HepG2 (cell line): Measurements from ENCODE around the gene TECTA. TPM values are rescaled to one million over a fixed set of nuclear protein-coding genes. Genes with fewer than 3 reads are reported as not detected.

Experiments used
- CBX5 ChIP-seq: sonication (generic); formaldehyde crosslinking; IDR thresholded peaks from 2 replicates; pipeline ENCODE4 v1.4.0; 2020; ENCODE audit warnings: missing genetic modification reagents, borderline replicate concordance
- EEA1 ChIP-seq: sonication (generic); formaldehyde crosslinking; IDR thresholded peaks from 2 replicates; pipeline ENCODE4 v1.5.1; 2020; ENCODE audit warnings: mild to moderate bottlenecking, missing genetic modification reagents, borderline replicate concordance
- GABPA ChIP-seq, 2 experiments: IDR thresholded peaks; 2 replicates each; pipeline ENCODE4 v1.6.1; 2011 to 2016; ENCODE audit warnings: low read depth in 2 of 2, low read length in 1 of 2, missing biosample characterization in 1 of 2, missing genetic modification characterization in 1 of 2
- HES4 ChIP-seq: sonication (generic); formaldehyde crosslinking; IDR thresholded peaks from 2 replicates; pipeline ENCODE4 v1.9.0; 2021; ENCODE audit warnings: mild to moderate bottlenecking, missing genetic modification reagents, borderline replicate concordance
- IKZF1 ChIP-seq: fragments of 450-650 bp; IDR thresholded peaks from 2 replicates; pipeline ENCODE4 v1.7.1; 2016
- KLF16 ChIP-seq, 2 experiments: sonication (generic) in 1 of 2; formaldehyde crosslinking in 1 of 2; IDR thresholded peaks; 2 replicates each; pipeline versions ENCODE4 v1.6.1 to v1.8.0; 2016 to 2023; ENCODE audit warnings: missing genetic modification reagents in 2 of 2, missing compliant biosample characterization in 1 of 2
- LRRFIP1 ChIP-seq: sonication (generic); formaldehyde crosslinking; conservative IDR thresholded peaks from 2 replicates; pipeline ENCODE4 v1.4.0; 2020; ENCODE audit warnings: missing genetic modification reagents
- NFIC ChIP-seq: IDR thresholded peaks from 2 replicates; pipeline ENCODE4 v1.6.1; 2012; ENCODE audit warnings: mild to moderate bottlenecking, low read length, inconsistent platforms
- REPIN1 ChIP-seq: sonication (generic); formaldehyde crosslinking; IDR thresholded peaks from 2 replicates; pipeline ENCODE4 v1.8.0; 2022; ENCODE audit warnings: missing genetic modification reagents, low read depth, mild to moderate bottlenecking, borderline replicate concordance
- RFX5 ChIP-seq: IDR thresholded peaks from 2 replicates; pipeline ENCODE4 v1.6.1; 2011; ENCODE audit warnings: low read depth, low read length, improper control_type of control experiment
- SNAPC2 ChIP-seq: sonication (generic); formaldehyde crosslinking; IDR thresholded peaks from 2 replicates; pipeline ENCODE4 v1.8.1; 2022; ENCODE audit warnings: mild to moderate bottlenecking, missing genetic modification reagents
- SRSF9 ChIP-seq: fragments of 200-400 bp; formaldehyde crosslinking; IDR thresholded peaks from 2 replicates; pipeline ENCODE4 v1.6.1; 2018; ENCODE audit warnings: borderline replicate concordance, mild to moderate bottlenecking, low read depth, low read length; ENCODE audit not compliant: insufficient read depth, poor library complexity, severe bottlenecking
- ZC3H13 ChIP-seq: sonication (generic); formaldehyde crosslinking; IDR thresholded peaks from 2 replicates; pipeline ENCODE4 v1.8.1; 2023; ENCODE audit warnings: mild to moderate bottlenecking, missing genetic modification reagents, moderate library complexity
- ZFP36L1 ChIP-seq: sonication (generic); formaldehyde crosslinking; IDR thresholded peaks from 2 replicates; pipeline ENCODE4 v1.8.0; 2022; ENCODE audit warnings: mild to moderate bottlenecking, missing genetic modification reagents, moderate library complexity
- ZFP91 ChIP-seq: sonication (generic); formaldehyde crosslinking; IDR thresholded peaks from 2 replicates; pipeline ENCODE4 v1.9.0; 2022; ENCODE audit warnings: missing genetic modification reagents, mild to moderate bottlenecking, borderline replicate concordance
- ZNF136 ChIP-seq: sonication (generic); formaldehyde crosslinking; IDR thresholded peaks from 2 replicates; pipeline ENCODE4 v1.8.1; 2022; ENCODE audit warnings: low read depth, mild to moderate bottlenecking, moderate library complexity, missing genetic modification reagents
- ZNF589 ChIP-seq: sonication (generic); formaldehyde crosslinking; conservative IDR thresholded peaks from 2 replicates; pipeline ENCODE4 v1.8.0; 2022; ENCODE audit warnings: mild to moderate bottlenecking, moderate library complexity, missing genetic modification reagents
- ZSCAN25 ChIP-seq: sonication (generic); formaldehyde crosslinking; IDR thresholded peaks from 2 replicates; pipeline ENCODE4 v1.8.0; 2022; ENCODE audit warnings: mild to moderate bottlenecking, missing genetic modification reagents
- polyA plus RNA-seq, 8 experiments: library from polyadenylated mRNA; depleted of rRNA in 3 of 8; stranded (reverse) in 7 of 8; unstranded in 1 of 8; fragments of >200 nt; fragmentation: Illumina TruSeq in 4 of 8; extraction: Trizol in 4 of 8; gene quantifications; 2 replicates each; pipeline versions ENCODE4 v1.2.1 to v1.2.3, GENCODE V29; 2011 to 2016; ENCODE audit warnings: low read depth in 4 of 8, missing spikeins in 1 of 8, mixed read lengths in 1 of 8; ENCODE audit not compliant: insufficient read depth in 1 of 8
- total RNA-seq, 5 experiments: library from RNA; depleted of rRNA; stranded (reverse); fragments of >200 nt; fragmentation: Illumina TruSeq; extraction: Trizol; gene quantifications; 2 replicates each; pipeline ENCODE4 v1.2.3, GENCODE V29; 2016; ENCODE audit warnings: low read depth in 1 of 5
- TF ChIP-seq, protein P1 (sequence below): sonication (generic); formaldehyde crosslinking; IDR thresholded peaks from 2 replicates; pipeline ENCODE4 v1.5.1; 2020; ENCODE audit warnings: missing genetic modification reagents, mild to moderate bottlenecking, borderline replicate concordance
- TF ChIP-seq, protein P2 (sequence below): sonication (generic); formaldehyde crosslinking; IDR thresholded peaks from 2 replicates; pipeline ENCODE4 v1.8.0; 2022; ENCODE audit warnings: mild to moderate bottlenecking, missing genetic modification reagents, moderate library complexity
- TF ChIP-seq, protein P3 (sequence below): sonication (generic); formaldehyde crosslinking; IDR thresholded peaks from 2 replicates; pipeline ENCODE4 v1.4.0; 2020; ENCODE audit warnings: missing genetic modification reagents, mild to moderate bottlenecking, borderline replicate concordance

Gene TECTA
- total and polyA plus RNA-seq, 2 of the 13 experiments (the other 11 are each of a cell fraction or from before 2014, with no cell fraction given), result 0.04 to 0.17 TPM

DNA sequence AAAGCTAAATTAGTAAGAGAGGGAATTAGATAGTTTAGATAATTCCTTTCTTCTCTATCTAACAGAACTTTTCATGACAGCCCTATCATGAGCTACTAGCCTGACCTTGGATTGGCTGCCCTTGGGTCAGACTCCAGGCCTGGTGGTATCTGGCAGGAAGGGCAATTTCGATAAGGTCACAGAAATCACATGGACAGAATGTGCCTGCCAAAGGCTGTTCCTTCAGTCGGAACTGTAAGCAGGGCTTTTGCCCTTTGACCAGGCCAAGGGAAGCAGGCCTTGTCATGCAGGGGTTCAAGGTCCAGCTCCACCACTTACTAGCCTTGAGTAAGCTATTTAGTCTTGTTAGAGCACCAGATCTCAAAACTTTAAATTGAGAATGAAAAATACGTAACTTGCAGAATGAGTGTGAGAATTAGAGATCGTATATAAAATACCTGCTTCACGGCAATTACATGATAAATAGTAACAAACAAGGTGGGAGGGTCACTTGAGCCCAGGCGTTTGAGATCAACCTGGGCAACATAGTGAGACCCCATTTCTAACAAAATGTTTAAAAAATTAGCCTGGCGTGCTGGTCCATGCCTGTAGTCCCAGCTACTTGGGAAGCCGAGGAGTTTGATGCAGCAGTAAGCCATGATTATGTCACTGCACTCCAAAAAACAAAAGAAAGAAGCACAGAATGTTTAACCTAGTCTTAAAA is 130.7 kb downstream of the TECTA start (continued):
- TF ChIP-seq ZNF589 (CRISPR knock-in tag), result no peak
- TF ChIP-seq ZSCAN25 (CRISPR knock-in tag), result peak; percentile 34; the same call in 1 of the 2 replicates
- TF ChIP-seq, protein P1, sequence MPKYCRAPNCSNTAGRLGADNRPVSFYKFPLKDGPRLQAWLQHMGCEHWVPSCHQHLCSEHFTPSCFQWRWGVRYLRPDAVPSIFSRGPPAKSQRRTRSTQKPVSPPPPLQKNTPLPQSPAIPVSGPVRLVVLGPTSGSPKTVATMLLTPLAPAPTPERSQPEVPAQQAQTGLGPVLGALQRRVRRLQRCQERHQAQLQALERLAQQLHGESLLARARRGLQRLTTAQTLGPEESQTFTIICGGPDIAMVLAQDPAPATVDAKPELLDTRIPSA (CRISPR knock-in tag), result no peak
- TF ChIP-seq, protein P2, sequence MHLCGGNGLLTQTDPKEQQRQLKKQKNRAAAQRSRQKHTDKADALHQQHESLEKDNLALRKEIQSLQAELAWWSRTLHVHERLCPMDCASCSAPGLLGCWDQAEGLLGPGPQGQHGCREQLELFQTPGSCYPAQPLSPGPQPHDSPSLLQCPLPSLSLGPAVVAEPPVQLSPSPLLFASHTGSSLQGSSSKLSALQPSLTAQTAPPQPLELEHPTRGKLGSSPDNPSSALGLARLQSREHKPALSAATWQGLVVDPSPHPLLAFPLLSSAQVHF (CRISPR knock-in tag), result no peak
- TF ChIP-seq KLF16 (CRISPR knock-in tag; IDR thresholded peaks at IDR 0.05), result 0 out of 4 replicates have a peak, but pooled peaks of 1 of the 2 experiments have one; percentile 47
- no peak for TF ChIP-seq SNAPC2
- TF ChIP-seq, protein P3, sequence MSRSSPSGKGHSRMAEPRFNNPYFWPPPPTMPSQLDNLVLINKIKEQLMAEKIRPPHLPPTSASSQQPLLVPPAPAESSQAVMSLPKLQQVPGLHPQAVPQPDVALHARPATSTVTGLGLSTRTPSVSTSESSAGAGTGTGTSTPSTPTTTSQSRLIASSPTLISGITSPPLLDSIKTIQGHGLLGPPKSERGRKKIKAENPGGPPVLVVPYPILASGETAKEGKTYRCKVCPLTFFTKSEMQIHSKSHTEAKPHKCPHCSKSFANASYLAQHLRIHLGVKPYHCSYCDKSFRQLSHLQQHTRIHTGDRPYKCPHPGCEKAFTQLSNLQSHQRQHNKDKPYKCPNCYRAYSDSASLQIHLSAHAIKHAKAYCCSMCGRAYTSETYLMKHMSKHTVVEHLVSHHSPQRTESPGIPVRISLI, result no peak
- no peak for TF ChIP-seq LRRFIP1 (CRISPR knock-in tag)
- no peak for TF ChIP-seq HES4 (CRISPR knock-in tag)
- peak; percentile 71; the same call in 1 of the 2 replicates for TF ChIP-seq ZFP36L1 (CRISPR knock-in tag)
- no peak for TF ChIP-seq GABPA (IDR thresholded peaks at IDR 0.05; ENCODE audit: low read depth, low read length)
- TF ChIP-seq GABPA (CRISPR knock-in tag; IDR thresholded peaks at IDR 0.05; ENCODE audit: low read depth), result peak; percentile 48; the same call in 1 of the 2 replicates
- no peak for TF ChIP-seq EEA1 (CRISPR knock-in tag)
- TF ChIP-seq SRSF9, result no peak
- no peak for TF ChIP-seq ZC3H13 (CRISPR knock-in tag)
- no peak; the same call in 1 of the 2 replicates for TF ChIP-seq CBX5 (CRISPR knock-in tag)
- no peak for TF ChIP-seq ZFP91 (CRISPR knock-in tag)
- no peak for TF ChIP-seq IKZF1
- no peak for TF ChIP-seq REPIN1
- peak; percentile 17; the same call in 1 of the 2 replicates for TF ChIP-seq NFIC
- no peak for TF ChIP-seq ZNF136 (CRISPR knock-in tag)
- no peak for TF ChIP-seq RFX5
